ENCODE data around the gene OR4E1. TPM values are rescaled to one million over a fixed set of nuclear protein-coding genes. Genes with fewer than 3 reads are reported as not detected.
A peak's percentile ranks its signal among the peaks of the same experiment; 100 is the strongest.

Gene OR4E1
- polyA plus RNA-seq, 2 of the 4 experiments (the other 2 are of a cell fraction): not detected

- no peak for FAIRE-seq
- TF ChIP-seq SREBF2 (IDR thresholded peaks at IDR 0.05): no peak
- no peak for TF ChIP-seq CHD2 (IDR thresholded peaks at IDR 0.05; ENCODE audit: low read length, partially characterized antibody)
- no peak for TF ChIP-seq FOSL2 (IDR thresholded peaks at IDR 0.05)
- no peak for TF ChIP-seq FOSL2 (CRISPR knock-in tag; IDR thresholded peaks at IDR 0.05)
- TF ChIP-seq MAX (IDR thresholded peaks at IDR 0.05): no peak
- TF ChIP-seq ZSCAN20 (CRISPR knock-in tag; IDR thresholded peaks at IDR 0.05): no peak
- TF ChIP-seq PBX3 (IDR thresholded peaks at IDR 0.05): no peak
- TF ChIP-seq HMGXB4 (CRISPR knock-in tag; IDR thresholded peaks at IDR 0.05; ENCODE audit: borderline replicate concordance): no peak
- TF ChIP-seq HOXB13 (CRISPR knock-in tag; IDR thresholded peaks at IDR 0.05; ENCODE audit: low read depth): no peak
- no peak for TF ChIP-seq NFE2L2 (conservative IDR thresholded peaks at IDR 0.05; ENCODE audit: low read length)
- TF ChIP-seq TFCP2L1 (CRISPR knock-in tag; IDR thresholded peaks at IDR 0.05): no peak
- no peak for TF ChIP-seq JUN (IDR thresholded peaks at IDR 0.05)
- no peak for TF ChIP-seq NPAS2 (CRISPR knock-in tag; IDR thresholded peaks at IDR 0.05; ENCODE audit: borderline replicate concordance)
- no peak for TF ChIP-seq KDM5A (IDR thresholded peaks at IDR 0.05)
- no peaks in the 10 kb centered on the region for H3K4me1 ChIP-seq
- H3K4me3 ChIP-seq: no peak overlapping the region
- ChIA-PET POLR2A (no interaction called here), CTCF (no interaction called here)
- no peak overlapping the region for H3K4me2 ChIP-seq
- H3K27ac ChIP-seq: no peak overlapping the region
- H3K9me3 ChIP-seq: no peaks in the 10 kb centered on the region; the same call in 2 of the 3 replicates
- no peak for DNase-seq (ENCODE audit: low read depth in 1 of 2, low spot score in 1 of 2)
- ATAC-seq: no peak
These were observed 20.8 kb upstream of the OR4E1 start for GRCh38 chr14:21694425-21694824.

GRCh38 chr14:21686468-21686867 is 12.8 kb upstream of the OR4E1 start:
- no peak for DNase-seq (ENCODE audit: low read depth in 1 of 2, low spot score in 1 of 2)
- CTCF ChIA-PET: no interaction called here
- FAIRE-seq: no peak
- Histone ChIP-seq H3K9me3 (no peaks in the 10 kb centered on the region), H3K4me2 (no peak overlapping the region), H3K4me1 (no peaks in the 10 kb centered on the region), H3K27ac (no peak overlapping the region), H3K4me3 (no peak overlapping the region)
- TF ChIP-seq EHF (CRISPR knock-in tag; IDR thresholded peaks at IDR 0.05): no peak
- TF ChIP-seq ESRRA (IDR thresholded peaks at IDR 0.05; ENCODE audit: borderline replicate concordance, low read length): no peak
- no peak for TF ChIP-seq GATA3 (IDR thresholded peaks at IDR 0.05; ENCODE audit: borderline replicate concordance)
- no peak for TF ChIP-seq ZFP36 (IDR thresholded peaks at IDR 0.05; ENCODE audit: borderline replicate concordance, partially characterized antibody)
- TF ChIP-seq HOXB5 (CRISPR knock-in tag; IDR thresholded peaks at IDR 0.05): no peak
- TF ChIP-seq CBX8 (IDR thresholded peaks at IDR 0.05): no peak
- TF ChIP-seq CEBPB (IDR thresholded peaks at IDR 0.05): no peak
- TF ChIP-seq HES2 (IDR thresholded peaks at IDR 0.05): no peak
- TF ChIP-seq HOXB13 (CRISPR knock-in tag; IDR thresholded peaks at IDR 0.05; ENCODE audit: low read depth): no peak
- TF ChIP-seq TP53 (CRISPR knock-in tag; IDR thresholded peaks at IDR 0.05): no peak
- no peak for TF ChIP-seq KDM5A (IDR thresholded peaks at IDR 0.05)
- no peak for TF ChIP-seq RARB (CRISPR knock-in tag; IDR thresholded peaks at IDR 0.05)
- 42% methylated on average over 2 of the region's 2 CpGs for WGBS (ENCODE audit: missing lambda C conversion rate)
- POLR2A ChIA-PET: no interaction called here
- no peak for ATAC-seq

- TF ChIP-seq ZSCAN20 (CRISPR knock-in tag; IDR thresholded peaks at IDR 0.05): no peak
- TF ChIP-seq FOSL2 (IDR thresholded peaks at IDR 0.05): no peak
- TF ChIP-seq FOSL2 (CRISPR knock-in tag; IDR thresholded peaks at IDR 0.05): peak; percentile 13; the same call in 1 of the 2 replicates
- TF ChIP-seq RAD21 (conservative IDR thresholded peaks at IDR 0.05 in 1 of 2, IDR thresholded peaks at IDR 0.05 in 1 of 2): no peak
- no peak overlapping the region for H3K4me2 ChIP-seq
- H3K4me1 ChIP-seq: no peaks in the 10 kb centered on the region
- no peak overlapping the region for H3K27ac ChIP-seq
- no peak for FAIRE-seq
- no peaks in the 10 kb centered on the region for H3K9me3 ChIP-seq
- WGBS (ENCODE audit: missing lambda C conversion rate): 16% methylated on average over 2 of the region's 2 CpGs
- no peak overlapping the region for H3K4me3 ChIP-seq
- no peak for ATAC-seq
- ChIA-PET CTCF (no interaction called here), POLR2A (no interaction called here)
- DNase-seq (ENCODE audit: low read depth in 1 of 2, low spot score in 1 of 2): no peak
These were observed 6.5 kb upstream of the OR4E1 start for GRCh38 chr14:21680072-21680471.

All from A549 (cell line).